ENCODE measurements around the gene LMBR1L.

DNA sequence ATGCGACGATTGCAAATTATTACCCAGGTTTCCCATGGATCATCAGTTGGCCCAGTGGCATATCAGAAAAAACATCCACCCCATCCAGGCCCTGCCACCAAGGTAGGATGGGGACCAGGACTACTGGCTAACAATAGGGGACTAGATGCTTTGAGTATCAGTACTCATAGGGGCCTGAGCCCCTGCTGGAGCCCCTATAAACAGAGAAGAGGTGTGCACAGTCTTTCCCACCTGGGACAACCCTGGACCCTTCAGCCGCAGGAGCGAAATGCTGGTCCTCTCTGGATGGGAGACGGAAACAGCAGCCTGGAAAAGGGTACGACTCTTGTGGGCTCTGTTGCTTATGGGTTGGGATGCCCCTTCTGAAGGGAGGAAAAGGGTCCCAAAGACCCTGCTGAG is 21.7 kb downstream of the LMBR1L start:
- TF ChIP-seq, protein P1, sequence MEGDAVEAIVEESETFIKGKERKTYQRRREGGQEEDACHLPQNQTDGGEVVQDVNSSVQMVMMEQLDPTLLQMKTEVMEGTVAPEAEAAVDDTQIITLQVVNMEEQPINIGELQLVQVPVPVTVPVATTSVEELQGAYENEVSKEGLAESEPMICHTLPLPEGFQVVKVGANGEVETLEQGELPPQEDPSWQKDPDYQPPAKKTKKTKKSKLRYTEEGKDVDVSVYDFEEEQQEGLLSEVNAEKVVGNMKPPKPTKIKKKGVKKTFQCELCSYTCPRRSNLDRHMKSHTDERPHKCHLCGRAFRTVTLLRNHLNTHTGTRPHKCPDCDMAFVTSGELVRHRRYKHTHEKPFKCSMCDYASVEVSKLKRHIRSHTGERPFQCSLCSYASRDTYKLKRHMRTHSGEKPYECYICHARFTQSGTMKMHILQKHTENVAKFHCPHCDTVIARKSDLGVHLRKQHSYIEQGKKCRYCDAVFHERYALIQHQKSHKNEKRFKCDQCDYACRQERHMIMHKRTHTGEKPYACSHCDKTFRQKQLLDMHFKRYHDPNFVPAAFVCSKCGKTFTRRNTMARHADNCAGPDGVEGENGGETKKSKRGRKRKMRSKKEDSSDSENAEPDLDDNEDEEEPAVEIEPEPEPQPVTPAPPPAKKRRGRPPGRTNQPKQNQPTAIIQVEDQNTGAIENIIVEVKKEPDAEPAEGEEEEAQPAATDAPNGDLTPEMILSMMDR (IDR thresholded peaks at IDR 0.05; ENCODE audit: low read depth, low read length): no peak
- no peak for TF ChIP-seq EZH2phosphoT487 (IDR thresholded peaks at IDR 0.05; ENCODE audit: low read depth)
